Testis (tissue), 3 donors: ENCODE results near the gene SPTLC3. TPM values are rescaled to one million over a fixed set of nuclear protein-coding genes. Genes with fewer than 3 reads are reported as not detected.
"Not testable (repeated sequence)": the region's sequence is repeated elsewhere in the genome, so short reads cannot be mapped to it uniquely, and the experiment has no call there.

ENCODE experiments used
- DNase-seq: peaks from one replicate; pipeline ENCODE4 v3.0.0-alpha.2; 2019
- H3K27ac ChIP-seq, 2 donors: fragments of 200-600 bp; sonication (generic); one replicate each; pipeline ENCODE4 v1.5.1; 2019
- H3K27me3 ChIP-seq: fragments of 200-600 bp; sonication (generic); one replicate; pipeline ENCODE4 v1.5.1; 2019
- H3K36me3 ChIP-seq: fragments of 200-600 bp; sonication (generic); one replicate; pipeline ENCODE4 v1.5.1; 2017; ENCODE audit warnings: low read depth; ENCODE audit errors: missing control alignments
- H3K4me1 ChIP-seq: fragments of 200-600 bp; sonication (generic); one replicate; pipeline ENCODE4 v1.5.1; 2019
- H3K4me3 ChIP-seq, 2 donors: fragments of 200-600 bp; sonication (generic); one replicate each; pipeline ENCODE4 v1.5.1; 2017 to 2019
- H3K9me3 ChIP-seq: fragments of 200-600 bp; sonication (generic); one replicate; pipeline ENCODE4 v1.5.1; 2017
- CTCF ChIP-seq, 3 experiments: fragments of 450-650 bp in 2 of 3; fragments of 200-600 bp in 1 of 3; sonication (generic) in 1 of 3; IDR thresholded peaks; one replicate each; pipeline ENCODE4 v1.5.1; 2016 to 2019; ENCODE audit warnings: antibody characterized with exemption in 3 of 3, mild to moderate bottlenecking in 2 of 3, moderate library complexity in 1 of 3
- POLR2A ChIP-seq: fragments of 450-650 bp; IDR thresholded peaks from one replicate; pipeline ENCODE4 v1.6.1; 2017; ENCODE audit warnings: antibody characterized with exemption, mild to moderate bottlenecking, moderate library complexity
- WGBS, 2 donors: methylation state at CpG; one replicate each; pipeline ENCODE4 v1.1.5; 2018; 5-methylcytosine and 5-hydroxymethylcytosine counted together
- intact Hi-C: fragments of 100-400 bp; cut with DNase I; formaldehyde crosslinking; loops from one replicate; pipeline ENCODE4 v1.15.1; 2023; ENCODE audit warnings: low total_unique reads
- polyA plus RNA-seq: library from polyadenylated mRNA; stranded (reverse); fragments of 350-450 nt; fragmentation: Illumina TruSeq; extraction: RNeasy Lipid Tissue Mini Kit (QIAGEN cat#74804); gene quantifications from one replicate; pipeline ENCODE4 v1.2.3, GENCODE V29; 2014; ENCODE audit warnings: low read depth, low replicate concordance; ENCODE audit not compliant: insufficient read depth
- total RNA-seq, 2 donors: library from RNA; depleted of rRNA; stranded (reverse); fragments of >200 nt; gene quantifications; one replicate each; pipeline ENCODE4 v1.2.3, GENCODE V29; 2016

Gene SPTLC3
- total and polyA plus RNA-seq, 3 donors from 2014 or later: 9.8 to 22.6 (median 11.3) TPM

- intact Hi-C loops: loop anchor here (10.0 kb wide), 1 partner anchor 127 kb away; no protein-coding TSS in a partner anchor
- 89 to 95% methylated on average over 3 of the region's 3 CpGs for WGBS, 2 donors
- no peaks in the 10 kb centered on the region for H3K27me3 ChIP-seq
These were observed 31.2 kb upstream of the SPTLC3 start for GRCh38 chr20:12977328-12978125.

GRCh38 chr20:12978126-12978394 is 30.7 kb upstream of the SPTLC3 start:
- Histone ChIP-seq H3K36me3 (no peaks in the 10 kb centered on the region), H3K4me1 (no peaks in the 10 kb centered on the region), H3K4me3 (no peak overlapping the region), H3K9me3 (no peaks in the 10 kb centered on the region), H3K27me3 (no peaks in the 10 kb centered on the region), H3K27ac (no peak overlapping the region)
- no peak for DNase-seq
- intact Hi-C loops: loop anchor here (10.0 kb wide), 1 partner anchor 127 kb away; no protein-coding TSS in a partner anchor
- TF ChIP-seq POLR2A: no peak
- TF ChIP-seq CTCF (IDR thresholded peaks at IDR 0.05): no peak
- WGBS, 2 donors: 92 to 95% methylated on average over 1 of the region's 1 CpG

More at GRCh38 chr20:12977328-12978125, 31.2 kb upstream of the SPTLC3 start:
- Histone ChIP-seq H3K27ac (no peak overlapping the region), H3K4me1 (no peaks in the 10 kb centered on the region), H3K9me3 (no peaks in the 10 kb centered on the region), H3K4me3 (no peak overlapping the region), H3K36me3 (no peaks in the 10 kb centered on the region)
- DNase-seq: no peak
- TF ChIP-seq POLR2A (no peak), CTCF (IDR thresholded peaks at IDR 0.05) (no peak)

GRCh38 chr20:12978613-12979495 is 29.9 kb upstream of the SPTLC3 start:
- intact Hi-C loops: loop anchor here (10.0 kb wide), 1 partner anchor 126 kb away; no protein-coding TSS in a partner anchor
- no peaks in the 10 kb centered on the region for H3K27me3 ChIP-seq
- H3K36me3 ChIP-seq: no peaks in the 10 kb centered on the region
- H3K4me1 ChIP-seq: no peaks in the 10 kb centered on the region
- H3K9me3 ChIP-seq: no peaks in the 10 kb centered on the region
- TF ChIP-seq CTCF (IDR thresholded peaks at IDR 0.05) (no peak), POLR2A (no peak)
- no peak overlapping the region for H3K27ac ChIP-seq
- no peak for DNase-seq
- 83 to 88% methylated on average over 4 of the region's 4 CpGs for WGBS, 2 donors
- no peak overlapping the region for H3K4me3 ChIP-seq

GRCh38 chr20:12979713-12980112 is 29.1 kb upstream of the SPTLC3 start:
- not testable (repeated sequence) for H3K27ac ChIP-seq, H3K4me1 ChIP-seq, H3K9me3 ChIP-seq, DNase-seq, H3K36me3 ChIP-seq, H3K4me3 ChIP-seq, H3K27me3 ChIP-seq
- 89 to 94% methylated on average over 3 of the region's 3 CpGs for WGBS, 2 donors
- intact Hi-C loops: loop anchor here (10.0 kb wide), 1 partner anchor 125 kb away; no protein-coding TSS in a partner anchor

GRCh38 chr20:12982098-12982497 is 26.7 kb upstream of the SPTLC3 start:
- DNase-seq: no peak
- Histone ChIP-seq H3K27me3 (no peaks in the 10 kb centered on the region), H3K4me3 (no peak overlapping the region), H3K36me3 (no peaks in the 10 kb centered on the region), H3K27ac (no peak overlapping the region), H3K4me1 (no peaks in the 10 kb centered on the region), H3K9me3 (no peaks in the 10 kb centered on the region)
- TF ChIP-seq CTCF (IDR thresholded peaks at IDR 0.05): no peak
- no peak for TF ChIP-seq POLR2A
- WGBS, 2 donors: 93 to 100% methylated on average over 2 of the region's 2 CpGs
- intact Hi-C loops: no loop called here
